Measurements from ENCODE around the gene ABHD1.

ABHD1 gene

DNA sequence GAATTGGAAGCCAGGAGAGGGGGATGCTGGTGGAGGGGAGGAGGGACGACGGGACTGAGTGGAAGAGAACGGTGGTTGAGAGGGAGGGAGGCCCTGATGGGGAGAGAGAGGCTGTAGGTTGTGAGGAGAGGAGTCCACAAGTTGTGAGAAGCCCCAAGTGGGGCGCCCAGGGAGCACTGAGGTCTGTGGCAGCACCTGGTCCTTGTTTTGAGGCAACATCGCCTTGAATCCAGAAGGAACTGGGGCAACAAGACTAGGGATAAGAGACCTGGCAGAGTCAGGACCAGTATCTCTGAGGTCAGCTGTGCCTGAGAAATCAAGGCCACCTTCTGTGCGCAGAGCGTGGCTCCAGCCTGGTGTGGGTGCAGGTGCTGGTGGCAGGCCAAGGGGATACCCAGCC is 14.5 kb downstream of the ABHD1 start:
- ChIA-PET CTCF (no interaction called here), POLR2A (no interaction called here)
- Histone ChIP-seq H3K27ac (ENCODE audit: extremely low read depth, low read depth, low read length) (no peak overlapping the region), H3K9me3 (ENCODE audit: control insufficient read depth, insufficient read depth, low read depth, low read length) (no peaks in the 10 kb centered on the region), H3K4me1 (ENCODE audit: control insufficient read depth, insufficient read depth, low read length) (no peaks in the 10 kb centered on the region), H3K4me3 (ENCODE audit: low read depth, low read length) (no peak overlapping the region), H3K36me3 (ENCODE audit: control insufficient read depth in 2 of 2, insufficient read depth in 1 of 2, low read length in 2 of 2) (peaks cover 0 to under 1% of the 10 kb centered on the region in 2 experiments; a peak in 1 of 3 replicates)
- TF ChIP-seq ZNF248 (tag by site-specific recombination; IDR thresholded peaks at IDR 0.05) (no peak), ZNF398 (tag by site-specific recombination; IDR thresholded peaks at IDR 0.05) (0 out of 2 replicates have a peak, but pooled peaks have one; percentile 1), ZNF2 (tag by site-specific recombination; IDR thresholded peaks at IDR 0.05) (no peak), ZBTB8A (tag by site-specific recombination; IDR thresholded peaks at IDR 0.05) (no peak), ZFP69B (tag by site-specific recombination; IDR thresholded peaks at IDR 0.05) (no peak), ZNF776 (tag by site-specific recombination; IDR thresholded peaks at IDR 0.05; ENCODE audit: borderline replicate concordance) (no peak)
- TF ChIP-seq, protein P1, sequence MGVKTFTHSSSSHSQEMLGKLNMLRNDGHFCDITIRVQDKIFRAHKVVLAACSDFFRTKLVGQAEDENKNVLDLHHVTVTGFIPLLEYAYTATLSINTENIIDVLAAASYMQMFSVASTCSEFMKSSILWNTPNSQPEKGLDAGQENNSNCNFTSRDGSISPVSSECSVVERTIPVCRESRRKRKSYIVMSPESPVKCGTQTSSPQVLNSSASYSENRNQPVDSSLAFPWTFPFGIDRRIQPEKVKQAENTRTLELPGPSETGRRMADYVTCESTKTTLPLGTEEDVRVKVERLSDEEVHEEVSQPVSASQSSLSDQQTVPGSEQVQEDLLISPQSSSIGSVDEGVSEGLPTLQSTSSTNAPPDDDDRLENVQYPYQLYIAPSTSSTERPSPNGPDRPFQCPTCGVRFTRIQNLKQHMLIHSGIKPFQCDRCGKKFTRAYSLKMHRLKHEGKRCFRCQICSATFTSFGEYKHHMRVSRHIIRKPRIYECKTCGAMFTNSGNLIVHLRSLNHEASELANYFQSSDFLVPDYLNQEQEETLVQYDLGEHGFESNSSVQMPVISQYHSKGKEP (tag by site-specific recombination; IDR thresholded peaks at IDR 0.05): no peak

DNA sequence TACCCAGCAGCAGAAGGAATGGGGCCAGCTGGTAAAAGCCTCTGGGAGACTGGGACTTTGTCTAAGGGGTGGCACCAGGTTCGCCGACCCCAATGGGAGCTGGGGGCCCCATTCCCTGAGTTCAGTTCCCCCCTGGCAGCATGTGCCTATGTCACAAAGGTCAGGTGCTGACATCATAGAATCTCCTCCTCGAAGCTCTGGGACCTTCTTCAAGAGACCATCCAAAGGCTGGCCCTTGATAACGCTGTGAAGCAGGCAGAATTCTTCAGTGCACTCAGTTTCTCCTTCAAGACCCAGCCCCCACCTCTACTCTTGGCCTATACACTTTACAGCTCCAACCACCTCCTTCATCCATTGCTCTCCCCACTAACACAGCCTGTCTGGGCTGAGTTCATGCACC is 15.7 kb downstream of the ABHD1 start, which contains the start of gene PRR30:
Gene PRR30 (minus strand): TSS at position 101 of the 400 bp plus-strand sequence. CDS start 1,081 bp downstream, outside the sequence.
- Histone ChIP-seq H3K36me3 (ENCODE audit: control insufficient read depth in 2 of 2, insufficient read depth in 1 of 2, low read length in 2 of 2) (no peaks in the 10 kb centered on the region), H3K4me1 (ENCODE audit: control insufficient read depth, insufficient read depth, low read length) (no peaks in the 10 kb centered on the region), H3K27ac (ENCODE audit: extremely low read depth, low read depth, low read length) (no peak within 1 kb of the TSS), H3K9me3 (ENCODE audit: control insufficient read depth, insufficient read depth, low read depth, low read length) (no peaks in the 10 kb centered on the region), H3K4me3 (ENCODE audit: low read depth, low read length) (no peak within 1 kb of the TSS)
- TF ChIP-seq, protein P2, sequence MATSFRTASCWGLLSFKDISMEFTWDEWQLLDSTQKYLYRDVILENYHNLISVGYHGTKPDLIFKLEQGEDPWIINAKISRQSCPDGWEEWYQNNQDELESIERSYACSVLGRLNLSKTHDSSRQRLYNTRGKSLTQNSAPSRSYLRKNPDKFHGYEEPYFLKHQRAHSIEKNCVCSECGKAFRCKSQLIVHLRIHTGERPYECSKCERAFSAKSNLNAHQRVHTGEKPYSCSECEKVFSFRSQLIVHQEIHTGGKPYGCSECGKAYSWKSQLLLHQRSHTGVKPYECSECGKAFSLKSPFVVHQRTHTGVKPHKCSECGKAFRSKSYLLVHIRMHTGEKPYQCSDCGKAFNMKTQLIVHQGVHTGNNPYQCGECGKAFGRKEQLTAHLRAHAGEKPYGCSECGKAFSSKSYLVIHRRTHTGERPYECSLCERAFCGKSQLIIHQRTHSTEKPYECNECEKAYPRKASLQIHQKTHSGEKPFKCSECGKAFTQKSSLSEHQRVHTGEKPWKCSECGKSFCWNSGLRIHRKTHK (tag by site-specific recombination; IDR thresholded peaks at IDR 0.05): no peak
- TF ChIP-seq ZNF473 (tag by site-specific recombination; IDR thresholded peaks at IDR 0.05) (no peak), PRDM2 (tag by site-specific recombination; IDR thresholded peaks at IDR 0.05; ENCODE audit: borderline replicate concordance) (no peak), SETDB1 (IDR thresholded peaks at IDR 0.05; ENCODE audit: insufficient read length, low read length) (no peak), KLF7 (tag by site-specific recombination; IDR thresholded peaks at IDR 0.05; ENCODE audit: borderline replicate concordance) (no peak), ZNF621 (tag by site-specific recombination; IDR thresholded peaks at IDR 0.05) (no peak)
- TF ChIP-seq, protein P1 (tag by site-specific recombination; IDR thresholded peaks at IDR 0.05): no peak
- ChIA-PET POLR2A (no interaction called here), CTCF (no interaction called here)

Measured in HEK293 (cell line).